Vagina (tissue), 2 donors: Measurements from ENCODE around the gene FRMD4A. TPM values are rescaled to one million over a fixed set of nuclear protein-coding genes. Genes with fewer than 3 reads are reported as not detected.

Experiments
- DNase-seq, 2 donors: peaks; one replicate each; pipeline ENCODE4 v3.0.0-alpha.2; 2017; ENCODE audit errors: extremely low spot score in 2 of 2
- H3K27ac ChIP-seq: fragments of 200-600 bp; sonication (generic); one replicate; pipeline ENCODE4 v1.5.1; 2019
- H3K27me3 ChIP-seq: fragments of 200-600 bp; sonication (generic); one replicate; pipeline ENCODE4 v1.5.1; 2019
- H3K36me3 ChIP-seq, 2 donors: fragments of 200-600 bp; sonication (generic); one replicate each; pipeline ENCODE4 v1.5.1; 2017 to 2019
- H3K4me1 ChIP-seq: fragments of 200-600 bp; sonication (generic); one replicate; pipeline ENCODE4 v1.5.1; 2019
- H3K4me3 ChIP-seq, 2 donors: fragments of 200-600 bp; sonication (generic); 1 replicate in 1 of 2; 2 replicates in 1 of 2; pipeline ENCODE4 v1.5.1; 2016 to 2019
- H3K9me3 ChIP-seq: fragments of 200-600 bp; sonication (generic); one replicate; pipeline ENCODE4 v1.5.1; 2019
- POLR2A ChIP-seq, 2 donors: fragments of 450-650 bp; IDR thresholded peaks; one replicate each; pipeline ENCODE4 v1.6.1; 2017; ENCODE audit warnings: antibody characterized with exemption in 2 of 2, mild to moderate bottlenecking in 2 of 2, moderate library complexity in 2 of 2
- POLR2AphosphoS5 ChIP-seq, 2 donors: sonication (generic); formaldehyde crosslinking; IDR thresholded peaks; one replicate each; pipeline ENCODE4 v1.9.0; 2017; ENCODE audit warnings: antibody characterized with exemption in 2 of 2, mild to moderate bottlenecking in 2 of 2, low read depth in 1 of 2; ENCODE audit not compliant: insufficient read depth in 1 of 2
- intact Hi-C: fragments of 100-400 bp; cut with DNase I; formaldehyde crosslinking; loops from one replicate; pipeline ENCODE4 v1.15.1; 2023
- total RNA-seq: library from RNA; depleted of rRNA; stranded (reverse); fragments of >200 nt; gene quantifications from one replicate; pipeline ENCODE4 v1.2.3, GENCODE V29; 2016
- TF ChIP-seq, protein P1 (sequence below), 3 experiments: fragments of 450-650 bp in 2 of 3; fragments of 200-600 bp in 1 of 3; sonication (generic) in 1 of 3; IDR thresholded peaks; one replicate each; pipeline ENCODE4 v1.5.1; 2017 to 2019; ENCODE audit warnings: antibody characterized with exemption in 3 of 3, mild to moderate bottlenecking in 2 of 3, moderate library complexity in 2 of 3

Gene FRMD4A
- total RNA-seq, 1 donor from 2014 or later, result 24.8 TPM

DNA sequence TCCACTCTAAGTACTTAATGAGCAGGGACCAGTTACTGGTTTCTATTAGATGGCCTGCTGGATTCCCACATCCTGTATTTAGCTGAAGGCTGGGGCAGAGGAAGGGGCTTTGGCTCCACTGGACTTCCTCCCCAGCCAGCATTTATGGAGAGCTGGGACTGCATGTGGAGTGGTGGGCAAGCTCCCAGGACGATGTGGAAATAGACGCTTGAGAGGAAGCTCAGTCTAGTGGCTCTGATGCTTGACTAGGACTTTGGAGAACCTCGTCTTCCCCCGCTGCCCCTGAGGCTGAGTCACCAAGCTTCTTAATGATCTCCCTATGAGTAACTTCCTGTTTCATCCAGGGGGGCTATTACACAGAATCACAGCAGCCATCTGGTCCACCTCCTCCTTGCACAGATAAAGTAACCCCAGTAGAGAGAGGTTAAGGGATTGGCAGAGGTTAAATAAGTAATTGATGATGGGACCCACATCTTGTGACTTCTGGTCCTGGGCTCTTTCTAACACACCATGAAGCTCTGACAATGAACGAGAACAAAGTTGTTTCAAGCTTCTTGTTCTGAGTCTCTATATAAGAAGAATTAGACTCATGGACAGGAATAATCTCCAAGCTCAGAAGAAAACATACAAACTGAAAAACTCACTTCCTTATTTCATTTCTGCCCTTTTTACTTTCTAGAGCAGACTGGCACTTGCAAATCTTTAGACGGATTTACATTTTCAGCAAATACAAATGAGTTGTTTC is 617.7 kb downstream of the FRMD4A start:
- Histone ChIP-seq H3K27me3 (no peaks in the 10 kb centered on the region), H3K4me3 (no peak overlapping the region), H3K4me1 (peaks cover 27% of the 10 kb centered on the region), H3K36me3 (no peaks in the 10 kb centered on the region), H3K9me3 (no peaks in the 10 kb centered on the region), H3K27ac (no peak overlapping the region)
- intact Hi-C loops, result no loop called here
- no peak for TF ChIP-seq POLR2A (IDR thresholded peaks at IDR 0.05)
- TF ChIP-seq, protein P1, sequence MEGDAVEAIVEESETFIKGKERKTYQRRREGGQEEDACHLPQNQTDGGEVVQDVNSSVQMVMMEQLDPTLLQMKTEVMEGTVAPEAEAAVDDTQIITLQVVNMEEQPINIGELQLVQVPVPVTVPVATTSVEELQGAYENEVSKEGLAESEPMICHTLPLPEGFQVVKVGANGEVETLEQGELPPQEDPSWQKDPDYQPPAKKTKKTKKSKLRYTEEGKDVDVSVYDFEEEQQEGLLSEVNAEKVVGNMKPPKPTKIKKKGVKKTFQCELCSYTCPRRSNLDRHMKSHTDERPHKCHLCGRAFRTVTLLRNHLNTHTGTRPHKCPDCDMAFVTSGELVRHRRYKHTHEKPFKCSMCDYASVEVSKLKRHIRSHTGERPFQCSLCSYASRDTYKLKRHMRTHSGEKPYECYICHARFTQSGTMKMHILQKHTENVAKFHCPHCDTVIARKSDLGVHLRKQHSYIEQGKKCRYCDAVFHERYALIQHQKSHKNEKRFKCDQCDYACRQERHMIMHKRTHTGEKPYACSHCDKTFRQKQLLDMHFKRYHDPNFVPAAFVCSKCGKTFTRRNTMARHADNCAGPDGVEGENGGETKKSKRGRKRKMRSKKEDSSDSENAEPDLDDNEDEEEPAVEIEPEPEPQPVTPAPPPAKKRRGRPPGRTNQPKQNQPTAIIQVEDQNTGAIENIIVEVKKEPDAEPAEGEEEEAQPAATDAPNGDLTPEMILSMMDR (IDR thresholded peaks at IDR 0.05), result no peak
- no peak for TF ChIP-seq POLR2AphosphoS5 (IDR thresholded peaks at IDR 0.05; ENCODE audit: insufficient read depth in 1 of 2, low read depth in 1 of 2)
- peak in 1 of 2 donors; percentile 93 for DNase-seq

GRCh38 chr10:13712476-13712836 is 618.3 kb downstream of the FRMD4A start:
- TF ChIP-seq, protein P1 (IDR thresholded peaks at IDR 0.05), result no peak
- TF ChIP-seq POLR2A (IDR thresholded peaks at IDR 0.05) (no peak), POLR2AphosphoS5 (IDR thresholded peaks at IDR 0.05; ENCODE audit: insufficient read depth in 1 of 2, low read depth in 1 of 2) (no peak)
- no peak overlapping the region for H3K4me3 ChIP-seq
- H3K9me3 ChIP-seq, result no peaks in the 10 kb centered on the region
- H3K27me3 ChIP-seq, result no peaks in the 10 kb centered on the region
- intact Hi-C loops, result no loop called here
- H3K4me1 ChIP-seq, result peaks cover 28% of the 10 kb centered on the region
- no peaks in the 10 kb centered on the region for H3K36me3 ChIP-seq
- DNase-seq, result no peak
- no peak overlapping the region for H3K27ac ChIP-seq

- peaks cover 35% of the 10 kb centered on the region for H3K4me1 ChIP-seq
Measured at GRCh38 chr10:13711291-13711690, 619.4 kb downstream of the FRMD4A start.

DNA sequence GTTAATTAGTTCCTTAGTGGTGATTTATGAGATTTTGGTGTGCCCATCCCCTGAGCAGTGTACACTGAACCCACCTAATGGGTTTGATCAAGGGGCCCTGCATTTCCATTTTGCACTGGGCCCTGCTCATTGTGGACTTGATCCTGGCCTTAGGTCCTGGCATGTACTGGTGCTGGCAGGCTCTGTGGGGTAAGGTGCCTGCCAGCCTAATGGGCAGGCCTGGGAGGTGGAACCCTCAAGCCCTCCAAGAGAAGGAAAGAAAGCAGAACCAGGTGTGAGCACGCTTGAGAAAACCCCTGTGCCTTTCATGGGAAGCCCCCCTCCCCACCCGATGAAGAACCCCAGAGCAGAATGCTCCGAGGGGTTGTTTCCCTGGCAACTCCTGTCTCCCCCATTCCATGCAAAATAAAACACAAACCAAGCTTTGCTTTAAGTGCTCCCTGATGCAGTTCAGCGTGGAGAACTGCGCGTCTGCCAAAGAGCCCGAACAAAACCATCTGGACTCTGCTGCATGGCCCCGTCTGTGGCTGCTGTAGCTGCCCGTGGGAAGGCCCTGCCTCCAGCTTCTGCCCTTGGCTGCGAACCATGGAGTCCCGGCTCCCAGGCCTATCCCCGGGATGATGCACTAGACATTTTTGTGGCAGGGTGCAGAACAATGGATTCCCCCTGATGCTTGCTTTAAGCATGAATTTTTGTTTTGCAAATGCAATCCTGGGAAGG is 620.6 kb downstream of the FRMD4A start:
- Histone ChIP-seq H3K36me3 (no peaks in the 10 kb centered on the region), H3K9me3 (no peaks in the 10 kb centered on the region), H3K27ac (no peak overlapping the region), H3K4me3 (no peak overlapping the region), H3K4me1 (peaks cover 35% of the 10 kb centered on the region), H3K27me3 (no peaks in the 10 kb centered on the region)
- DNase-seq, result no peak
- TF ChIP-seq POLR2AphosphoS5 (IDR thresholded peaks at IDR 0.05; ENCODE audit: insufficient read depth in 1 of 2, low read depth in 1 of 2) (no peak), POLR2A (IDR thresholded peaks at IDR 0.05) (no peak)
- TF ChIP-seq, protein P1 (IDR thresholded peaks at IDR 0.05), result no peak
- intact Hi-C loops, result no loop called here

More at GRCh38 chr10:13711291-13711690, 619.4 kb downstream of the FRMD4A start:
- no peak overlapping the region for H3K27ac ChIP-seq
- H3K36me3 ChIP-seq, result no peaks in the 10 kb centered on the region
- intact Hi-C loops, result no loop called here
- DNase-seq, result no peak
- no peak for TF ChIP-seq POLR2AphosphoS5 (IDR thresholded peaks at IDR 0.05; ENCODE audit: insufficient read depth in 1 of 2, low read depth in 1 of 2)
- TF ChIP-seq, protein P1 (IDR thresholded peaks at IDR 0.05), result no peak
- no peak for TF ChIP-seq POLR2A (IDR thresholded peaks at IDR 0.05)
- no peaks in the 10 kb centered on the region for H3K27me3 ChIP-seq
- no peak overlapping the region for H3K4me3 ChIP-seq
- H3K9me3 ChIP-seq, result no peaks in the 10 kb centered on the region
